GM21825 (cell line): ENCODE data around the gene ZNF334.

Experiments used
- ATAC-seq: cut with Tn5 transposase; IDR thresholded peaks from one replicate; pipeline ENCODE4 v1.9.1; 2021; ENCODE audit warnings: mild to moderate bottlenecking, moderate library complexity; ENCODE audit not compliant: unreplicated experiment

Gene ZNF334

DNA sequence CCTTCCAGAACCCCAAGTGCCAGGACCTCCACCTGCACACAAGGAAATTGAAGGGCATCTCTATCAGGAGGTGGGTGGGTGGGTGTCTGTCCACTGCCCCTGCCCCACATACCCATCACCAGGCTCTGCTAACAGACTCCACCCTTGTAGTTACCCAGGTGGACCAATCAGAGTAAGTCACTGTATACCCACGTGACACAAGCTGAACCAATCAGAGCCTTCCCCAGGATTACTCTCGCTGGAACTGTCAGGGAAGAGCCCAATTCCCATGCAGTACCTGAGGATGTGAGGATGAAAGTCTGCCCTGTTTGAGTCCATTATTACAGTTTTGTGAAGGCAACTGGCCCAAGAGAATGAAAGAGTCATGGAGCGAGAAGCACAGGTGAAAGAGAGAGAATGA, 32.9 kb upstream of the ZNF334 start:
- ATAC-seq = no peak

DNA sequence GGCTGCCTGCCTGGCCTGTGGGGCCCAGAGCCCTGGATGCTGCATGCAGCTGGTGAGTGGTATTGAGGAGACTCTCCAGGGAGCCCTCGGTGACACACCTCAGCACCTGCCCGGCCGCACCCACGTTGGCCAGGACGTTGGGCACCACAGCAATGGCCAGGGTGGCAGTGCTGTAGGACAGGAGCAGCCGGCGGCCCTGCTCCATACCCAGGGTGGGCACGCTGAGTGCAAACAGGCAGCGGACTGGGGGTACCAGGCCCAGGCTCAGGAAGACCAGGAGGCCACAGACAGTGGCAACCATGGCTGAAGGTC, 32.4 kb upstream of the ZNF334 start:
- no peak for ATAC-seq

DNA sequence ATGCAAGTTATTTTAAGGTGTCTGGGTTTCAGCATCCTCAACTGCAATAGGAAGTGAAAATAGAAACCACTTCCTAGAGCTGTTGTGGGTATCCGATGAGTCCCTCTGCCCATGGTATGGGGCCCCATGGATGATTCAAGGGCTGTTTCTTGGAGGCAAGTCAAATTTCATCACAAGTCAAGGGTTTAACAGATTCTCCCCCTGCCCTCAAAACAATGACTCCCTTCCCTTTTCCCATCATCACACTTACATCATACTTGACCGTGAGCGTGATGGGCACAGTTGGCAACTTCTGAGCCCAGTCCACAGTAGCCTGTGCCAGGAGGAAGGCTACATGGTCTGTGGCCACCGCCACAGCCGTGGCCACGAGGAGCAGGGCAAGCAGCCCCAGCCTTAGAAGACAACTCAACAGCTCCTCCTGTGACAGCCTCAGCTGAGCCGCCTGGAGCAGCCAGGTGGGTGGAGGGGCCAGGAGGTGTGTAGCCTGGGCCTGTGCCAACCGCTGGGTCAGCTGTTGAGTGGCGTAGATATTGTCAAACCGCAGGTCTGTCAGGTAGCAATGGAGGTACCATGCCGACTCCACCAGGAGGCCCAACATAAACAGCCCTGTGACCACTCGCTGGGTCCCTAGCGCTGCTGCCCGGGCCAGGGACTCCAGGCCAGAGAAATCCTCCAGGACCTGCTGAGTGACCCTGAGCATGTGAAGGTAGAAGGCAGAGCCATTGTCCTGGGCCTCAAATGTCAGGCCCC, 31.9 kb upstream of the ZNF334 start:
- ATAC-seq = no peak

DNA sequence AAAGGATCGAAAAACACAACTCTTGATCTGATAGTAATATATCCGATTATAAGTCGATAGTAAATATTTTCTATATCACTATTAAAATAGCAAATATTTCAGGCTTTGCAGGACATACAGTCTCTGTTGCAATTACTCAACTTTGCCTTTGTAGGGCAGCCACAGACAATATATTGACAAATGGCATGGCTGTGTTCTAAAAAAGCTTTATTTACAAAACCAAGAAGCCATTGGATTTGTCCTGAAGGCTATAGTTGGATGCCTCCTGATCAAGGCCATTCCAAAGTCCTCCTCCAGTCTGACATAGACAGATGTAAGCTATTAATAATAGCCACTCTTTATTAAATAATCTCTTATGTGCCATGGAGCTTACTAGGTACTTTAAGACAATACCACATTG, 31.2 kb upstream of the ZNF334 start:
- no peak for ATAC-seq

DNA sequence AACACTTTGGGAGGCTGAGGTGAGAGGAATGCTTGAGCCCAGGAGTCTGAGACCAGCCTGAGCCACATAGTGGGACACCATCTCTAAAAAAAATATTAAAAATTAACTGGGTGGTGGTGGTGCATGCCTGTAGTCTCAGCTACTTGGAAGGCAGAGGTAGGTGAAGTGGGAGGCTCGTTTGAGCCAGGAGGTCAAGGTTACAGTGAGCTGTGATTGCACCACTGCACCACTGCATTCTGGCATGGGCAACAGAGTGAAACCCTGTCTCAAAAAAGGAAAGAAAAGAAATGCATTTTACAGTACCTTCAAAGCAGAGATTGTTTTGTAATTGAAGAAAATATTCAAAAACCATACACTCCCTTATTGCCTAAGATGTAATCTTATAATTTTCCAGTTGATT, 30.6 kb upstream of the ZNF334 start:
- ATAC-seq = no peak

DNA sequence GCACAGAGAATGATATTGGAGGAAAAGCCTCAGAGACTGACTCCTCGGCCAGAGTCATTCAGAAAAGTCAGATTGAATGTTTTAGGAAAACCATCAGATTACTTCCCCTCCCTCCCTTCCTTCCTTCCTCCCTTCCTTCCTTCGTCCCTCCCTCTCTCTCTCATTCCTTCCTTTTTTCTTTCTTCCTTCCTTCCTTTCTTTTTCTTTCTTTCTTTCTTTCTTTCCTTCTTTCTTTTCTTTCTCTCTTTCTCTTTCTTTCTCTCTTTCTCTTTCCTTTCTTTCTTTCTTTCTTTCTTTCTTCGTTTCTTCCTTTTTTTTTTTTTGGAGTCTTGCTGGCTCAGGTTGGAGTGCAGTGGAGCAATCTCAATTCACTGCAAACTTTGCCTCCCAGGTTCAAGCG, 29.7 kb upstream of the ZNF334 start:
- ATAC-seq = no peak

DNA sequence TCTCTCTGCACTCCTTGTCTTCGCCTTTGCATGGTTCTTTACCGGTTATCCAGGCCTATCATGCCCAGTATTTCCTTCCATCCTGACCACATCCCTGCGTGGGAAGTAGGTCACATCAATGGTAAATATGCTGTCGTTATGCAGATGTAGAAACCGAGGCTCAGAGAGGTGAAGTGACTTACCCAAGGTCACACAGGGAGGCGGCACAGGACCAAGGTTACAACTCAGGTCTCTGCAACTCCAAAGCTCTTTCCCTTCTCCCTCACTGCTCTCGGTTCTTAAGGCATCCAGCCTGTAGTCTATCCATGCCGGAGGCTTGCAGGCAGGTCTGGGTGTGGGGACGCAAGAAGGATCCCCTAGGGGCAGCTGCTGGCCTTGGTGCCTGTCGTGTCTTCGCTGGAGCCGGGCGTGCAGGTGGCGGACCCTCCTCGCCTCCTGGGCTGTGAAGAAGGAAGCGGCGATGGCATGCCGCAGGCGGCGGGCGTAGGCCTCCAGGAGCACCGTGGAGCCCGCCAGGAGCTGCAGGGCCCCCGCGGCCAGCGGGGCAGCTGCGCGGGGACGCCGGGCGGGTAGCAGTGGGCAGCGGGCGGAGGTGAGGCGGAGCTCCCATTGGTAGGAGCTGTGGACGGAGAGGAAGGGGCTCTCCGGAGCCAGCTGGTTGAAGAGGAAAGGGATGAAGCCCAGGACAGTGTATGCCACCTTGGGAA, 28.0 kb upstream of the ZNF334 start:
- no peak for ATAC-seq

DNA sequence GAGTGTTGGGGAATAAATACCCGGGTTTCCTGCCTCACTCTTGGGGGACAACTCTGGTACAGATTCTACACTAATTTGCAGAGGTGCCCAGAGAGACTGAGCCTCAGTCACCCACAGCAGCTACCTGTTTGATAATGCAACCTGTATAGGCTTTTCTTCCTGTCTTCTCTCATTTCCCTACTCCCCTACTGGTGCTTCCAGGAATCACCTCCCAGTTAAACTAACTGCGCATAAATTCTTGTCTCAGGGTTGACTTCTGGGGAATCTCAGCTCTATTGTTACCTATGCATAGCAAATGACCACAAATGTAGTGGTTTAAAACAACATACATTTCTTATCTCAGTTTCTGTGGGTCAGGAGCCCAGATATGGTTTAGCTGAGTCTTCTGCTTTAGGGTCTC, 25.8 kb upstream of the ZNF334 start:
- no peak for ATAC-seq

DNA sequence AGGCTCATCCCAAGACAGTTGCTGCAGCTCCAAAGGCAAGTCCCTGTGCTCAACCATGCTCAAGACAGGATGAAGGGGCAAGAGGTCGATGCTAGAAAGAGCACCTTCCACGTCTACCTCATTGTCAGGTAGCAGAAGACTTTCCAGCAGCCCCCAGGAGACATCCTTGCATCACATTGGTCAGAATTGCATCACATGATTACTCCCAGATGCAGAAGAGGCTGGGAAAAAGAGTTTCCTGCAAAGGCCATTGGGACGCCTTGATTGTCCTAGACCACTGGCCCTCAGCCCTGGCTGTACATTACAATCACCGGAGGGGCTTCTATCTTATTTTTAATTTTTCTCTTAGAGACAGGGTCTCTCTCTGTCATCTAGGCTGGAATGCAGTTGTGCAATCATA, 17.3 kb upstream of the ZNF334 start:
- no peak for ATAC-seq

DNA sequence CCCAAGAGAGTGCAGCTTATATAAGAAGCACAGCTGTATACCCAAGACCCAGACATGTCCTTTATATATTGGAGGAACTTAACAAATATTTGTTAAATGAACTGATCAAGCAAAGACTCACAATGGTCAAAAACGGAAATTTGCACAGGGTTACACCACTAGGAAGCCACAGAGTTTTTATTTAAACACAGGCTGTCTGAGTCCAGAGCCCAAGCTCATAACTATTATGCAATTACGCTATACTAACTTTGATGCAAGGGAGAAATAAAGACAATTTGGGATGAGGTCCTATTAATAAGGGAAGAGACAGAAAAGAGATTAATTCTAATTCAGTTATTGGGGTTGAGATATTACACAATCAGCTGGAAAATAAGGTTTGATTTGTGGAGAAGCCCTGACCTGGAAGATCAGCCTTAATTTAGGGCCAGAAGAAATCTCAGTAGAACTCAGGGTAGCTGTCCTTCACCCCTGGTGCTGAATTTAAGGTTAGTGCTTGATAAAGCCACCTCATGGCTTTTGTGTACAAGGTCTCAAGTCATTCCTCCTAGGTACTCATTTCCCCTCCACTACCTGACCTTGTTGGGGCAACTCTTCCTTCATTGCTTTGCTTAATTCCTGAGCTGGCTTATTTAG, 10.5 kb upstream of the ZNF334 start:
- ATAC-seq = no peak

DNA sequence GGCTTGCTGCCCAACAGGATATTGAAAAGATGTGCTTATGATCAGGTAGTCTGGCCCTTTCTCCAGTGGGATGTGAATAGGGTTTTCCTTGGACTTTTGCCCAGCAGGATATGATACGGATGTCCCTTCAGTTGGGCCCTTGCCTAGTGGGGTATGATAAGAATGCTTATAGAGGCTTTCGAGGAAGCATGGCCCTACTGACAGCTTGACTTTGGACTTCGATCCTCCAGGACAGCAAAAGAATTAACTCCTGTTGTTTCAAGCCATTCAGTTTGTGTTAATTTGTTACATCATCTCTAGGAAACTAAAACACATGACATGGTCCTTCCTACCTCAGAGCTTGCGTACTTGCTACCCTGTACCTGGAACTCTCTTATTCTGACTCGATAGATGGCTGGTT, 9.7 kb upstream of the ZNF334 start:
- ATAC-seq = no peak

DNA sequence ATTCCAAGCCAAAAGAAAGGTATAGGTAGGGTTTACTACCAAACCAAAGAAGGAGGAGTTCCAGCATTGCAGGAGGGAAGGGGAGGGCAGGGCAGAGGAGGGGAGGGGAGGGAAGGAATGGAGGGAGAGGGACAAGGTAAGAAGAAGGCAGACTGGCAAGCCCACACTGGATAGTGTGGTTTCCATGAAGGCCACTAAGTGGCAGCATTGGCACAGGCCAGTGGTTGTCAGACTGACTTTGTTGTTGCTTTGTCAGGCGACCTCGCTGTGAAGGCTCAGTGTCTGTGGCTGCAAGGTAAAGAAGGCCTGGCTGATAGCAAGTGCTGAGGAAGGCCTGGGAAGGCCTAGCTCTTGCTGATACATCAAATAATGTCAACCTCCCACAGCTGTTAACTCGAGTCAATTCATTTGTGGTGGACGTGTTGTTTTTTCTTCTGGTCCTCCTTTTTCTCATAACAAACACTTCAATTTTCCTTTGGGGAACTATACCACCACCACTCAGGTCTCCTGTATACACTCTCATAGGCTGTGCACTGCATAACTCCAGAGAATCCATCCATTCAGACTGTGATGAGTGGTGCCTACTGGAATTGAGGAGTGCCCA, 7.7 kb upstream of the ZNF334 start:
- ATAC-seq = no peak

DNA sequence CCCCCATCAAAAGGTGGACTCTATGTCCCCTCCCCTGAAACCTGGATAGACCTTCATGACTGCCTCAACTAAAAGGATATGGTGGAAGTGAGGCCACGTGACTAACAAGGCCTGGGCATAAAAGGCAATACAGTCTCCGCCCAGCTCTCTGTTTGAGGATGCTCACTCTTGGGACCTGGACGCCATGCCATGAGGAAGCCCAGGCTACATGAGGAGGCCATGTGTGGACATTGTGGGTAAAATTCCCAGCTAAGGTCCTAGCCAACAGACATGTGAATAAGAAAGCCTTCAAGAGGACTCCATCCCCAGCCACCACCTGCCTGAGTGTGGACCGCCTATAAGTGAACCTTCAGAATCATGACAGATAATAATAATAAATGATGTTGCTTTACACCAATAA, 7.2 kb upstream of the ZNF334 start:
- ATAC-seq = no peak

DNA sequence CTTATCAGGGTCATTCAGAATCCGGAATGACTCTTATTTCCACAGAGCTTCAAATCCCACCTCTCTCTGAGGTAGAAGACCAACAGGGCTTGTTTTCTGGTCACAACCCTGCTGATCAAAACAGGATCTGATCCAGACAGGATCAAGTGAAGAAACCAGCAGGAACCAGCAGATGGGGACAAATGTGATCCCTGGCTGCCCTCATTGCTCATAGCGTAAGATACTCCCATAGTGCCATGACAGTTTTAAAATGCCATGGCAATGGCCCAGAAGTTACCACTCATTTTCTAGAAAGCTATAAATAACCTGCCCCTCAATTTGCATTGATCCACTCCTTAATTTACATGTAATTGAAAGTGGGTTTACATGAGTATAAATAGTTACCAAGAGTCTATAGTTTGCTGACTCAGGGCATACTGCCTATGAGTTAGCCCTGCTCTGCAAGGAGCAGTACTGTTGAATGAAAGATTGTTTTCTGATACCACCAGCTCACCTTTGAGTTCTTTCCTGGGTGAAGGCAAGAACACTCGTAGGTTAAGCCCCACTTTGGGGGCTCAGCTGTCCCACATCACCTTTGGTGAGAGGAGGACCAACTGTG, 6.2 kb upstream of the ZNF334 start:
- no peak for ATAC-seq

DNA sequence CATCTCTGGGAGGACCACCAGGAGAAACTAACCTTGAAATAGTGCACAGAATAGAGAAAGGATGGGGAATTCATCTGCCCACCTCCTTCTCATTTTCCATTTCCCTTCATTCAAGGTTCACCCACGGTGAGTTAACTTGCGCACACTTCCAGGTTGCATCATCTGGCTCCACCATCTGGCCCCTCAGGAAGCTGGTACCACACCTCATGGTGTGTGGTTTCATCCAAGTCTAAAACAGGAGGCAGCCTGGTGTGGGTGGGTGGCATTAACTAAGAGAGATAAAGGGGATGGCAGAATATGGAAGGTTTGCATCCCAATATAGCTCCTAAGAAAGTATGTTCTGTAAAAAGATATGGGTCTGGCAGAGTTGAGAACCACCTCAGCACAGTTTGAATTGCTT, 3.8 kb downstream of the ZNF334 start:
- no peak for ATAC-seq

DNA sequence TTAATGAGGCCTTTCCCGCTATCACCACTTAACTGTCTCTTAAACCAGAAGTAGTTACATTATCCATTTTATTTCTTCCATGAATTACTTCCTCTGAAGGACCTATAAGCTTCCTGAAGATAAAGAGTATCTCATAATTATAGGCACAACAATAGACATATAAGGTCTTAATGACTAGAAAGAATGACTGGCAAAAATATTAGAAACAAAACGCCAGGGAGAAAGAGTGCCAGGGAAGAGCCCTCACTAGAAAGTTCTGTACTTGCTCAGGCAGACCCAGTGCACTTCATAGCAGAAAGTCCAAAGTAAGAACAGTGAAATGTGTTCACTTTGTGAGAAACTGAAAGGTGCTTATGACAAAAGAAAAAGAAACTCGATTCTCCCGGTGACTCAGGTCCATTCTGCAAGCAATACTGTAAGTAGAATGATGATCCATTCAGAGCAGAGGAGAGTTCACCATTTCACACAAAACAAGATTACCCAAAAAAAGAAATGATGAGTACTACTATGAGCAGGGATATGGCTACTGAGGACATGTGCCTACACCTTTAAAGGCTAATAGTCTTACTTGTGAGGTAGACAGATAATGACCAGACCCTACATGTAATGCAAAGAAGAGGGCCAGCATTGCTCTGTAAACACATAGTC, 5.5 kb downstream of the ZNF334 start:
- ATAC-seq = no peak

DNA sequence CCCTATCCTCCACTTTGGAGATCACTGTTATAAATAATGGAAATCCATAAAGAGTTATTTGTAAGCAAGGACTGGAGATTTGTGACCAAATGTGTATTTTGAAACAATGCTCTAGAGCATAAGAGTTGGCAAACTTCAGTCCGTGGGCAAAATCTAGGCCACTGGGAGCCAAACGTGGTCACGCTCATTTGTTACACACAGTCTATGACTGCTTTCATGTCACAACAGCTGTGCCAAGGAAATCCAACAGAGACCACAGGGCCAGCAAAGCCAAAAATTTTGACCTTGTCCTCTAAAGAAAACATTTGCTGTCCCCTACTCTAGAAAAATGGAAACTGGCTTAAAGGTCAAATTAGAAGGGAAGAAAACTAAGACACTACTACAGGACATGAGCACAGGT, 7.9 kb downstream of the ZNF334 start:
- no peak for ATAC-seq

DNA sequence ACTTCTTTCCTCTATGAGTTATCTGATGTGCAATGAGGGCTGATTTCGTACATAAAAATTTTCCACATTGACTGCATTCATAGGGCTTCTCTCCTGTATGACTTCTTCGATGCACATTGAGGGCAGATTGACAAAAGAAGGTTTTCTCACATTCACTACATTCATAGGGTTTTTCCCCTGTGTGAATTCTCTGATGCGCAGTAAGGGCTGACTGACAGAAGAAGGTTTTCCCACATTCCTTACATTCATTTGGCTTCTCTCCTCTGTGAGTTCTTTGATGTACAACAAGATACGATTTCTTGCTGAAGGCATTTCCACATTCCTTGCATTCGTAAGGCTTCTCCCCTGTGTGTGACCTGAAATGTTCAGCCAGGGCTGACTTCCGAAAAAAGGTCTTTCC, 11.4 kb downstream of the ZNF334 start:
- no peak for ATAC-seq

DNA sequence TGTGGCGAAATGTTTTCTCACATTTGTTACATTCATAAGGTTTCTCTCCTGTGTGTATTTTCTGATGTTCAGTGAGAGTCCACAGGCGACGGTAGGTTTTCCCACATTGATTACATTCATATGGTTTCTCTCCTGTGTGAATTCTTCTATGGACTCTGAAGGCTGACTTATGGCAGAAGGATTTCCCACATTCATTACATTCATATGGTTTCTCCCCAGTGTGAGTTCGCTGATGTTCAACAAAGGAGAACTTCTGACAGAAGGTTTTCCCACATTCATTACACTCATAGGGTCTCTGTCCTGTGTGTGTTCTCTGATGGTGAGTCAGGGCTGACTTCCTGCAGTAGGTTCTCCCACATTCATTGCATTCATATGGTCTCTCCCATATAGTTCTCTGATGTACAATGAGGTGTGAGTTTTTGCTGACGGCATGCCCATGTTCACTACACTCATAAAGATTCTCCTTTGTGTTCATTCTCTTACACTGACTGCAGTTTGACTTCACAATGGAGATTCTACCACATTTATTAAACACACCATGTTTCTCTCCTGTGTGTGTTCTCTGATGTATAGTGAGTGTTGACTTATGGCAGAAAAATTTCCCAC, 11.9 kb downstream of the ZNF334 start:
- ATAC-seq = no peak

DNA sequence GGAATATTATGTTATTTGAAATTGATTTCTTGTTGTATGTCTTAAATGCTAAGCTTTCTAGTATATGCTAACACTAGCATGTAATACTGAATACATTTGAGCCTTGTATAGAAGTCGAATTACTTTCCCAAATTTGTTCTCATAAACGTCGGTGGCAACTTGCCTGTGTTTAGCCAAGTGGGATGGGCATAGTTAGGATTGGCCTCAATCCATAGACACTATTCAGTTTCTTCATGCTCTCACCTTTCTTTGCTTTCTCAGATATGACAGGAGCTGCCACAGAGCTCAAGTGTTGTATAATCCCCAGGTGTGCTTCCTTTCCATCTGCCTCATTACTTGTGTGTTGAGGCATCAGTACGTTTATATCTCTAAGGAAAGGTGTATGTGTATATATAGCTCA, 19.3 kb downstream of the ZNF334 start:
- ATAC-seq = no peak

DNA sequence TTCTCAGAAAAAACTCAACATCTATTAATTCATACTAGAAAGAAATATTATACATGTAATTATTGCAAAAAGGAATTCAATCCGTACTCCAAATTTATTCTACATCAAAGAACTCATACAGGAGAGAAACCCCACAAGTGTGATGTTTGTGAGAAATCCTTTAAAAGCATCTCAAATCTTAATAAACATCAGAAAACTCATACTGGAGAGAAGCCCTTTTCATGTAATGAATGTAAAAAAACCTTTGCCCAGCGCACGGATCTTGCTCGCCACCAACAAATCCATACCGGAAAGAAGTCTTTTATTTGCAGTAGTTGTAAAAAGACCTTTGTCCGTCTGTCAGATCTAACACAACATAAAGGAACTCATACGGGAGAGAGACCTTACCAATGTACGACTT, 22.0 kb downstream of the ZNF334 start:
- no peak for ATAC-seq
